H1 (cell line): ENCODE results near the gene CYP39A1. TPM values are rescaled to one million over a fixed set of nuclear protein-coding genes. Genes with fewer than 3 reads are reported as not detected.

Source experiments
- CTCF ChIA-PET: fragments of 300-600 bp; sonication (Branson Sonifier 250); formaldehyde crosslinking; loops from one replicate; lab custom pipeline; 2021; ENCODE audit not compliant: partially characterized antibody; lab: Charles Lee
- POLR2A ChIA-PET: fragments of 300-600 bp; sonication (Branson Sonifier 250); formaldehyde crosslinking; loops from one replicate; lab custom pipeline; 2021; ENCODE audit warnings: inconsistent platforms; ENCODE audit not compliant: partially characterized antibody; lab: Charles Lee
- DNase-seq, 2 experiments: peaks; one replicate each; pipeline versions ENCODE4 v3.0.0 to v3.0.0-alpha.2; 2010 to 2022; ENCODE audit warnings: low spot score in 2 of 2, low read depth in 1 of 2, mixed read lengths in 1 of 2
- FAIRE-seq: peaks from 2 replicates; lab custom pipeline; 2011; peaks lifted over from hg19 to GRCh38; lab: Jason Lieb, UNC
- H2AFZ ChIP-seq: 2 replicates; pipeline ENCODE4 v1.8.1; 2012; ENCODE audit warnings: low read length, inconsistent platforms
- H2AK5ac ChIP-seq: 2 replicates; pipeline ENCODE4 v1.6.1; 2013; ENCODE audit warnings: low read depth, low read length
- H2BK120ac ChIP-seq: replicated peaks from 2 replicates; pipeline ENCODE3; 2013; ENCODE audit warnings: low read depth, low read length, inconsistent platforms
- H2BK12ac ChIP-seq: 2 replicates; pipeline ENCODE4 v1.6.1; 2013; ENCODE audit warnings: low read depth, low read length
- H2BK15ac ChIP-seq: 2 replicates; pipeline ENCODE4 v1.6.1; 2013; ENCODE audit warnings: low read length
- H2BK20ac ChIP-seq: 2 replicates; pipeline ENCODE4 v1.6.1; 2013; ENCODE audit warnings: low read length
- H2BK5ac ChIP-seq: 2 replicates; pipeline ENCODE4 v1.6.1; 2013; ENCODE audit warnings: low read depth, low read length
- H3K14ac ChIP-seq: 2 replicates; pipeline ENCODE4 v1.6.1; 2013; ENCODE audit warnings: inconsistent platforms; ENCODE audit not compliant: insufficient read length
- H3K18ac ChIP-seq: 2 replicates; pipeline ENCODE4 v1.6.1; 2013; ENCODE audit warnings: low read length; ENCODE audit errors: extremely low read depth
- H3K23ac ChIP-seq: 2 replicates; pipeline ENCODE4 v1.6.1; 2013; ENCODE audit warnings: inconsistent platforms; ENCODE audit not compliant: insufficient read length
- H3K23me2 ChIP-seq: 2 replicates; pipeline ENCODE4 v1.6.1; 2013; ENCODE audit warnings: low read depth, low read length
- H3K27ac ChIP-seq: 2 replicates; pipeline ENCODE4 v1.6.1; 2011; ENCODE audit warnings: low read depth, low read length, inconsistent platforms
- H3K27me3 ChIP-seq, 4 experiments: replicated peaks in 1 of 4; 1 replicate in 1 of 4; 2 replicates in 3 of 4; pipeline versions ENCODE4 v1.6.1 to v1.8.1; 2011 to 2013; ENCODE audit warnings: low read length in 3 of 4, mild to moderate bottlenecking in 3 of 4, inconsistent platforms in 2 of 4, mixed read lengths in 2 of 4, moderate library complexity in 1 of 4; ENCODE audit not compliant: control insufficient read depth in 3 of 4, insufficient read depth in 3 of 4; ENCODE audit errors: extremely low read depth in 1 of 4
- H3K36me3 ChIP-seq, 4 experiments: 2 replicates each; pipeline versions ENCODE4 v1.6.1 to v1.8.1; 2011 to 2013; ENCODE audit warnings: mild to moderate bottlenecking in 4 of 4, low read length in 3 of 4, moderate library complexity in 2 of 4, control low read depth in 1 of 4, inconsistent platforms in 1 of 4; ENCODE audit not compliant: insufficient read depth in 4 of 4, control insufficient read depth in 2 of 4
- H3K4ac ChIP-seq: replicated peaks from 2 replicates; pipeline ENCODE3; 2013; ENCODE audit warnings: low read length, low read depth, mixed read lengths, inconsistent platforms; ENCODE audit not compliant: insufficient read length
- H3K4me1 ChIP-seq, 4 experiments: replicated peaks in 1 of 4; 1 replicate in 1 of 4; 2 replicates in 3 of 4; pipeline versions ENCODE4 v1.6.1 to v1.8.1; 2011 to 2013; ENCODE audit warnings: low read length in 3 of 4, inconsistent platforms in 2 of 4, mixed read lengths in 1 of 4; ENCODE audit not compliant: insufficient read depth in 4 of 4, control insufficient read depth in 3 of 4
- H3K4me2 ChIP-seq, 2 experiments: 2 replicates each; pipeline versions ENCODE4 v1.6.1 to v1.8.1; 2011 to 2013; ENCODE audit warnings: low read depth in 2 of 2, low read length in 2 of 2, control low read depth in 1 of 2, inconsistent platforms in 1 of 2, mild to moderate bottlenecking in 1 of 2; ENCODE audit not compliant: insufficient read depth in 1 of 2
- H3K4me3 ChIP-seq, 4 experiments: fragments of 200-600, 300-600 bp in 1 of 4; sonication (generic), shearing (Covaris generic), sonication (Bioruptor Twin) in 1 of 4; 2 replicates each; pipeline versions ENCODE4 v1.5.1 to v1.8.1; 2011 to 2016; ENCODE audit warnings: low read length in 4 of 4, low read depth in 3 of 4, control low read depth in 2 of 4, inconsistent platforms in 2 of 4, mild to moderate bottlenecking in 2 of 4, mixed read lengths in 1 of 4, moderate library complexity in 1 of 4; ENCODE audit not compliant: insufficient read depth in 2 of 4; ENCODE audit errors: extremely low read depth in 1 of 4
- H3K56ac ChIP-seq: replicated peaks from 2 replicates; pipeline ENCODE3; 2013; ENCODE audit warnings: low read depth, mild to moderate bottlenecking, mixed read lengths, low read length, inconsistent platforms; ENCODE audit not compliant: insufficient read length
- H3K79me1 ChIP-seq: 2 replicates; pipeline ENCODE4 v1.6.1; 2013; ENCODE audit warnings: low read depth, low read length, control low read depth
- H3K79me2 ChIP-seq, 2 experiments: 2 replicates each; pipeline versions ENCODE4 v1.6.1 to v1.8.1; 2012 to 2013; ENCODE audit warnings: low read length in 2 of 2, mild to moderate bottlenecking in 2 of 2, inconsistent platforms in 1 of 2; ENCODE audit not compliant: insufficient read depth in 2 of 2, control insufficient read depth in 1 of 2
- H3K9ac ChIP-seq, 4 experiments: replicated peaks in 1 of 4; 1 replicate in 1 of 4; 2 replicates in 3 of 4; pipeline versions ENCODE4 v1.6.1 to v1.8.1; 2011 to 2013; ENCODE audit warnings: low read depth in 3 of 4, low read length in 3 of 4, control low read depth in 2 of 4, mild to moderate bottlenecking in 2 of 4, moderate library complexity in 2 of 4, inconsistent platforms in 1 of 4; ENCODE audit errors: extremely low read depth in 1 of 4
- H3K9me3 ChIP-seq, 2 experiments: 2 replicates each; pipeline versions ENCODE4 v1.6.1 to v1.8.1; 2012 to 2013; ENCODE audit warnings: mild to moderate bottlenecking in 2 of 2, moderate library complexity in 2 of 2, control low read depth in 1 of 2, inconsistent platforms in 1 of 2, low read depth in 1 of 2, low read length in 1 of 2, mixed read lengths in 1 of 2; ENCODE audit not compliant: insufficient read depth in 2 of 2
- H4K20me1 ChIP-seq, 2 experiments: replicated peaks in 1 of 2; 2 replicates each; pipeline versions ENCODE3 to v1.8.1; 2011 to 2013; ENCODE audit warnings: inconsistent platforms in 2 of 2, low read length in 2 of 2, mild to moderate bottlenecking in 1 of 2; ENCODE audit not compliant: insufficient read depth in 2 of 2, control insufficient read depth in 1 of 2
- H4K5ac ChIP-seq: 2 replicates; pipeline ENCODE4 v1.6.1; 2013; ENCODE audit warnings: low read length, low read depth, mixed read lengths, inconsistent platforms; ENCODE audit not compliant: insufficient read length
- H4K8ac ChIP-seq: 2 replicates; pipeline ENCODE4 v1.8.0; 2013; ENCODE audit warnings: mild to moderate bottlenecking, moderate library complexity, low read length, inconsistent platforms; ENCODE audit not compliant: insufficient read depth; ENCODE audit errors: extremely low read depth
- H4K91ac ChIP-seq: replicated peaks from 2 replicates; pipeline ENCODE3; 2013; ENCODE audit warnings: low read length, mixed read lengths, inconsistent platforms; ENCODE audit not compliant: insufficient read length
- NRF1 ChIP-seq: IDR thresholded peaks from 2 replicates; pipeline ENCODE4 v1.6.1; 2011; ENCODE audit warnings: mild to moderate bottlenecking, low read depth, low read length, improper control_type of control experiment
- RBBP5 ChIP-seq: IDR thresholded peaks from 2 replicates; pipeline ENCODE4 v1.7.1; 2012; ENCODE audit warnings: low read depth, mild to moderate bottlenecking, inconsistent platforms, low read length, moderate library complexity, borderline replicate concordance
- TCF12 ChIP-seq: IDR thresholded peaks from 2 replicates; pipeline ENCODE4 v1.6.1; 2011; ENCODE audit warnings: low read depth, mild to moderate bottlenecking, low read length
- WGBS, 2 experiments: shearing (Covaris generic) in 1 of 2; methylation state at CpG; one replicate each; pipeline versions ENCODE4 v1.1.6 to v1.1.7; 2013 to 2015; ENCODE audit warnings: low lambda C conversion rate in 2 of 2, mixed read lengths in 2 of 2, inconsistent platforms in 1 of 2, low coverage in 1 of 2, missing lambda C conversion rate in 1 of 2; ENCODE audit not compliant: insufficient replicate concordance in 2 of 2, insufficient coverage in 1 of 2, insufficient read length in 1 of 2; ENCODE audit errors: extremely low coverage in 1 of 2, missing lambda C conversion rate in 1 of 2; 5-methylcytosine and 5-hydroxymethylcytosine counted together
- polyA plus RNA-seq, 7 experiments: library from polyadenylated mRNA; depleted of rRNA in 3 of 7; stranded (reverse) in 5 of 7; unstranded in 2 of 7; fragments of >200 nt in 5 of 7; fragments of 200-250 nt in 2 of 7; gene quantifications; 1 replicate in 5 of 7; 2 replicates in 1 of 7; 4 replicates in 1 of 7; pipeline versions ENCODE4 v1.2.1 to v1.2.3, GENCODE V29; 2011 to 2013; ENCODE audit warnings: missing spikeins in 2 of 7, mixed read lengths in 2 of 7
- total RNA-seq: library from RNA; stranded (reverse); fragmentation: NEBNext Ultra II Directional; extraction: Animal tissue kit (Norgen Biotek cat#: 25700); gene quantifications from 2 replicates; pipeline ENCODE4 v1.2.1, GENCODE V29; 2021

CYP39A1 gene
- total and polyA plus RNA-seq, 2 of the 8 experiments (the other 6 are each of a cell fraction or from before 2014, with no cell fraction given), result 0.71 to 2.4 TPM

DNA sequence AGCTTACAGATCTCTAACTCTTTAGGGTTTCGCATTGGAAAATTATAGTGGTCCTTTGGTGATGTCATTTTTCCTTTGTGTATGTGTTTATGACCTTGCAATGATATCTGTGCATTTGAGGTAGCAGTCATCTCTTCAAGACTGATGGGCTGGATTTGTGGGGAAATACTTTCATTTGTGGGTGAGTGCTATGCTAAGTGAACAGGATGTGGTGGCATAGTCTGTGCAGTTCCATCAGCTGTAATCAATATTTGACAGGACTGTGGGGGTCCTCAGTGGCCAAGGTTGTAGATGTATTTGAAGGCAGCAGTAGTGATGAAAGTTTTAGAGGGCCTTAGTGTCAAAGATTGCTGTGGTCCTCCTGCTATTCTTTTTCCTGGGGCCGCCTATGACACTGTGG lies 79.5 kb downstream of the CYP39A1 start:
- H3K14ac ChIP-seq, result no peak overlapping the region
- H2BK15ac ChIP-seq, result no peak overlapping the region
- H3K9ac ChIP-seq, result no peak overlapping the region
- no peak overlapping the region for H2BK5ac ChIP-seq
- FAIRE-seq (no peak), DNase-seq (no peak)
- no peaks in the 10 kb centered on the region for H3K23me2 ChIP-seq
- H2BK20ac ChIP-seq, result no peak overlapping the region
- no peak for TF ChIP-seq RBBP5
- no peak for TF ChIP-seq NRF1
- no peak for TF ChIP-seq TCF12
- no peaks in the 10 kb centered on the region for H3K79me1 ChIP-seq
- no peak overlapping the region for H2AFZ ChIP-seq
- H4K20me1 ChIP-seq, result no peaks in the 10 kb centered on the region
- H2BK120ac ChIP-seq, result no peak overlapping the region
- H3K27ac ChIP-seq, result no peak overlapping the region
- no peaks in the 10 kb centered on the region for H3K36me3 ChIP-seq
- no peak overlapping the region for H4K5ac ChIP-seq
- no peak overlapping the region for H3K23ac ChIP-seq
- H4K8ac ChIP-seq, result no peak overlapping the region
- H3K18ac ChIP-seq, result no peak overlapping the region
- H3K4me1 ChIP-seq, result no peaks in the 10 kb centered on the region
- H2BK12ac ChIP-seq, result no peak overlapping the region
- no peak overlapping the region for H2AK5ac ChIP-seq
- no peak overlapping the region for H3K56ac ChIP-seq
- H3K9me3 ChIP-seq, result no peaks in the 10 kb centered on the region
- no peaks in the 10 kb centered on the region for H3K79me2 ChIP-seq
- WGBS, 2 experiments, result 67% methylated on average over 2 of the region's 2 CpGs; no CpG with 5 or more reads in 1 of the 2 experiments
- no peak overlapping the region for H3K4me2 ChIP-seq
- CTCF ChIA-PET, result no interaction called here
- H4K91ac ChIP-seq, result no peak overlapping the region
- POLR2A ChIA-PET, result no interaction called here
- no peaks in the 10 kb centered on the region for H3K27me3 ChIP-seq
- no peak overlapping the region for H3K4me3 ChIP-seq
- H3K4ac ChIP-seq, result no peak overlapping the region
